ENCODE data around the gene EID3.

EID3 gene

DNA sequence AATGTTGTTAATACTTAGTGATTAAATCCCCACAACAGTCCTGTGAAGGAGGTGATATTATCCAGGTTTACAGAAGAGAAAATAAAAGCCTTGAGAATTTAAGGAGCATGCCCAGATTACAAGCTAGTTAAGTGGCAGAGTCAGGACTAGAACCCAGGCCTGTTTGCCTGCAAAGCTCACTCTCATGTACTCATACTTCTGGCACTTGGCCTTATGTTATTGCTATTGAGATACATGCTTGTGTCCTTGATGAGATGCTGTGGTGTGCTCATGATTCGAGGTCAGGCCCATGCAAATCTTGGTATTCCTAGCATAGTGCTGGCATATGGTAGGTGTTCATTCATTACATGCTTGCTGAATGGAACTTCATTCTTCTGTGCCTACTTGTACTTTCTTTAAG is 7.6 kb upstream of the EID3 start:
- 88% methylated on average over 1 of the region's 1 CpG for WGBS (ENCODE audit: insufficient coverage)
- no peak overlapping the region for H3K4me3 ChIP-seq (ENCODE audit: control insufficient read depth in 1 of 7, extremely low read depth in 1 of 7, insufficient read depth in 4 of 7, low read depth in 2 of 7, low read length in 6 of 7)
- POLR2A ChIA-PET = no interaction called here
- DNase-seq = no peak
- CTCF ChIA-PET = interaction anchor here (1.1 to 2.4 kb wide), 11 partner anchors 8 to 95 kb away, joined by 3 to 14 read pairs (median 6); partner anchors contain the start of genes EID3 and TXNRD1
- H3K36me3 ChIP-seq (ENCODE audit: control insufficient read depth in 4 of 4, insufficient read depth in 4 of 4, low read length in 3 of 4) = peaks cover 14 to 60% (median 25%) of the 10 kb centered on the region in 4 experiments
- H3K27ac ChIP-seq (ENCODE audit: insufficient read depth in 1 of 2, low read depth in 1 of 2, low read length in 2 of 2, poor library complexity in 1 of 2, severe bottlenecking in 2 of 2) = no peak overlapping the region
- H3K9me3 ChIP-seq (ENCODE audit: control extremely low read depth in 1 of 5, control insufficient read depth in 4 of 5, insufficient read depth in 2 of 5, low read depth in 1 of 5, low read length in 4 of 5) = no peaks in the 10 kb centered on the region
- peaks cover 0 to 4% (median 0%) of the 10 kb centered on the region in 4 experiments for H3K4me1 ChIP-seq (ENCODE audit: control extremely low read depth in 1 of 4, control insufficient read depth in 4 of 4, insufficient read depth in 4 of 4, low read length in 3 of 4)
- H3K27me3 ChIP-seq (replicated peaks in 2 of 5; ENCODE audit: control insufficient read depth in 4 of 5, insufficient read depth in 5 of 5, low read length in 4 of 5) = no peaks in the 10 kb centered on the region

DNA sequence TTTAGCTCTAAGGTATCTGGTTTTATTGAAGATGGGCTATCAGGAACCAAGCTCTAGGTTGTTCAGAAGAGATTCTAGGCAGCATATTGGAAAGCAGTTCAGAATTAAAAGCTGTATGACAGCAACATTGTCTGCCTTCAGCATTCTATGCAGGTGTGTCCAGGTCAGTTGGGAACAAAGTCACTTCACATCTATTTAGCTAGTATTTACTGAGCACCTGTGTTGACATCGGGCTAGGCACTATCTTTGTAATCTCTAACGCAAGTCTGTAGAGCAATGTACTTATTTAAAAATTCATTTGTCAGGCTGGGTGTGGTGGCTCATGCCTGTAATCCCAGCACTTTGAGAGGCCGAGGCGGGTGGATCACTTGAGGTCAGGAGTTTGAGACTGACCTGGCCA is 6.8 kb upstream of the EID3 start:
- CTCF ChIA-PET = interaction anchor here (1.1 to 2.4 kb wide), 3 partner anchors 9 to 80 kb away, joined by 3 to 14 read pairs (median 7); partner anchors contain the start of gene TXNRD1
- Histone ChIP-seq H3K4me3 (ENCODE audit: control insufficient read depth in 1 of 7, extremely low read depth in 1 of 7, insufficient read depth in 4 of 7, low read depth in 2 of 7, low read length in 6 of 7) (no peak overlapping the region), H3K9me3 (ENCODE audit: control extremely low read depth in 1 of 5, control insufficient read depth in 4 of 5, insufficient read depth in 2 of 5, low read depth in 1 of 5, low read length in 4 of 5) (no peaks in the 10 kb centered on the region), H3K27ac (ENCODE audit: insufficient read depth in 1 of 2, low read depth in 1 of 2, low read length in 2 of 2, poor library complexity in 1 of 2, severe bottlenecking in 2 of 2) (no peak overlapping the region), H3K36me3 (ENCODE audit: control insufficient read depth in 4 of 4, insufficient read depth in 4 of 4, low read length in 3 of 4) (peaks cover 11 to 58% (median 24%) of the 10 kb centered on the region in 4 experiments), H3K27me3 (replicated peaks in 2 of 5; ENCODE audit: control insufficient read depth in 4 of 5, insufficient read depth in 5 of 5, low read length in 4 of 5) (no peaks in the 10 kb centered on the region), H3K4me1 (ENCODE audit: control extremely low read depth in 1 of 4, control insufficient read depth in 4 of 4, insufficient read depth in 4 of 4, low read length in 3 of 4) (peaks cover 0 to 4% (median 0%) of the 10 kb centered on the region in 4 experiments)
- POLR2A ChIA-PET = no interaction called here
- DNase-seq = no peak
- 100% methylated on average over 4 of the region's 4 CpGs for WGBS (ENCODE audit: insufficient coverage)

DNA sequence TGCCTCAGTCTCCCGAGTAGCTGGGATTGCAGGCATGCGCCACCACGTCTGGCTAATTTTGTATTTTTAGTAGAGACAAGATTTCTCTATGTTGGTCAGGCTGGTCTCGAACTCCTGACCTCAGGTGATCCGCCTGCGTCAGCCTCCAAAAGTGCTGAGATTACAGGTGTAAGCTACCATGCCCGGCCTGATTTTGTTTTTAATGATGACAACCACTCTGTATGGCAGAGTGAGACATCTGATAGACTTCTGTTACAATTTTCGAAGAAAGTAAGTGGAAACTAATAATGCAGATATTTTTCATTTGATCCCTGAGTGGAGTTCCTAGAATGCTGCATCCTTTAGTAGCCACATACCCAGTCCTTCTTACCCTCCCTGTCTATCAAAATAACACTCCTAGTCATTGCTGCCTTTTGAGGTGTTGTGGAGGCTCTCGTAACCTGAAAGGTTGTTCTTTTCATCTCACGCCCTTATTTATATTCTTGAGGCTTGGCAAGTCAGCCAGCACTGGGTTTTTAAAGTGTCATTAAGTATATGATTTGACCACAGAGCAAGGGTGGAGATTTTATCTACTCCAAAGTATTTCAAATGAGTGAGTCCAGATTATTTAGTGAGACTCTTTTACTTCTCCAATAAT is 5.9 kb upstream of the EID3 start:
- H3K27me3 ChIP-seq (replicated peaks in 2 of 5; ENCODE audit: control insufficient read depth in 4 of 5, insufficient read depth in 5 of 5, low read length in 4 of 5) = no peaks in the 10 kb centered on the region
- DNase-seq = no peak
- H3K36me3 ChIP-seq (ENCODE audit: control insufficient read depth in 4 of 4, insufficient read depth in 4 of 4, low read length in 3 of 4) = peaks cover 10 to 50% (median 20%) of the 10 kb centered on the region in 4 experiments
- H3K4me1 ChIP-seq (ENCODE audit: control extremely low read depth in 1 of 4, control insufficient read depth in 4 of 4, insufficient read depth in 4 of 4, low read length in 3 of 4) = peaks cover 0 to 4% (median 0%) of the 10 kb centered on the region in 4 experiments
- 99% methylated on average over 7 of the region's 10 CpGs for WGBS (ENCODE audit: insufficient coverage)
- ChIA-PET POLR2A (no interaction called here), CTCF (interaction anchor here (1.1 kb wide), 1 partner anchor 89 kb away, joined by 4 read pairs; no protein-coding TSS in a partner anchor)
- H3K9me3 ChIP-seq (ENCODE audit: control extremely low read depth in 1 of 5, control insufficient read depth in 4 of 5, insufficient read depth in 2 of 5, low read depth in 1 of 5, low read length in 4 of 5) = no peaks in the 10 kb centered on the region
- H3K4me3 ChIP-seq (ENCODE audit: control insufficient read depth in 1 of 7, extremely low read depth in 1 of 7, insufficient read depth in 4 of 7, low read depth in 2 of 7, low read length in 6 of 7) = no peak overlapping the region
- H3K27ac ChIP-seq (ENCODE audit: insufficient read depth in 1 of 2, low read depth in 1 of 2, low read length in 2 of 2, poor library complexity in 1 of 2, severe bottlenecking in 2 of 2) = no peak overlapping the region

DNA sequence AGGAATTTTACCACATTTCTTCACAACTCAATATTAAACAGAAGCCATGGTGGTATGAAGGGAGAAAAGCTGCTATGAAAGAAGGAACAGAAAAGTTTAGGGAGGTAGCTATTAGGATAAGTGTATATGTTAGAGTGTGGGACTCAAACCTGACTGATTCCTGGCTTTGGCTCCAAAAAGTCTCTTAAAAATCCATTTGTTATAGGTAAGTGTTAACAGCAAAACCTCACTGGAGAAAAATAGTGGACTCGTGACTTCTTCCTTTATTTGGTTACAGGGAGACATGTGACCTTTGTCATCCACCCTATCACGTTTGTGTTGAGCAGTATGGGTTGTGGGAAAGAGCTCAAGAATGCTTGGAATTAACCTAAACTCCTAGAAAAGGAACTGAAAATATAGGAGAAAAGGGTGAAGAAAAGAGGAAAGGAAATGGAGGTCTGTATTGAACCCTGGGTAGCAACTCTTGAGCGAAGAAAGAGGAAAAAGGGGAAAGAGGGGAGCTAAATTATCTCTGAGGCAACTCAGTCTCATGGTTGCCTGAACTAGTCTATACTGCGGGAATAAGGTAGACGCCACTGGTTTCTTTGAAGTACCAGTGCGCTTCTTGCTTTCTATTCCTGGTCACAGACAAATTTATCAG is 3.6 kb upstream of the EID3 start:
- no peak for DNase-seq
- Histone ChIP-seq H3K27me3 (replicated peaks in 2 of 5; ENCODE audit: control insufficient read depth in 4 of 5, insufficient read depth in 5 of 5, low read length in 4 of 5) (no peaks in the 10 kb centered on the region), H3K9me3 (ENCODE audit: control extremely low read depth in 1 of 5, control insufficient read depth in 4 of 5, insufficient read depth in 2 of 5, low read depth in 1 of 5, low read length in 4 of 5) (no peaks in the 10 kb centered on the region), H3K4me3 (ENCODE audit: control insufficient read depth in 1 of 7, extremely low read depth in 1 of 7, insufficient read depth in 4 of 7, low read depth in 2 of 7, low read length in 6 of 7) (no peak overlapping the region), H3K27ac (ENCODE audit: insufficient read depth in 1 of 2, low read depth in 1 of 2, low read length in 2 of 2, poor library complexity in 1 of 2, severe bottlenecking in 2 of 2) (no peak overlapping the region), H3K4me1 (ENCODE audit: control extremely low read depth in 1 of 4, control insufficient read depth in 4 of 4, insufficient read depth in 4 of 4, low read length in 3 of 4) (peaks cover 5 to 17% (median 15%) of the 10 kb centered on the region in 4 experiments), H3K36me3 (ENCODE audit: control insufficient read depth in 4 of 4, insufficient read depth in 4 of 4, low read length in 3 of 4) (peaks cover 15 to 58% (median 17%) of the 10 kb centered on the region in 4 experiments)
- POLR2A ChIA-PET = interaction anchor here (1.2 kb wide), 1 partner anchor 12 kb away, joined by 3 read pairs; no protein-coding TSS in a partner anchor
- CTCF ChIA-PET = interaction anchor here (1.0 to 2.6 kb wide), 3 partner anchors 12 to 84 kb away, joined by 3 to 12 read pairs (median 3); no protein-coding TSS in a partner anchor
- WGBS (ENCODE audit: insufficient coverage) = 100% methylated on average over 2 of the region's 6 CpGs

DNA sequence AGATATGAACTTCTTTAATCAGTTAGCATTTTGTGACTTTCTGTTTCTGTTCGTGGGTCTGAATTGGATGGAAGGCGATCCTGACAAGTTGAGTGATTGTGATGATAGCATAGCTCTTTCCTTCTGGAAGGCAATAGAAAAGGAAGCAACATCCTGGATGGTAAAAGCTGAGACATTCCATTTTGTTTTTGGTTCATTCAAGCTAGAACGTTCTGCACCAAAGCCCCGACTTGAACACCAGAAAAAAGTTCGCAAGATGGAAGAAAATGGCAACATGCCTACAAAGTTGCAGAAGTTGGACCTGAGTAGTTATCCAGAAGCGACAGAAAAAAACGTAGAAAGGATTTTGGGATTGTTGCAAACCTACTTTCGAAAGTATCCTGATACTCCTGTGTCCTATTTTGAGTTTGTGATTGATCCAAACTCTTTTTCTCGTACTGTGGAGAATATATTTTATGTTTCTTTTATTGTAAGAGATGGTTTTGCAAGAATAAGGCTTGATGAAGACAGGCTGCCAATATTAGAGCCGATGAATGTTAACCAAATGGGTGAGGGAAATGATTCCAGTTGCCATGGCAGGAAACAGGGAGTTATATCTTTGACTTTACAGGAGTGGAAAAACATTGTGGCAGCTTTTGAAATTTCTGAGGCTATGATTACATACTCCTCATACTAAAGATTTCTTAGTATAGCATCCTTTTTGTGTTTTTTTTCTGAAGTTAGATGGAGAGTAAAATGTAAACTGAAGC is 896 bp downstream of the EID3 start:
- CTCF ChIA-PET = interaction anchor here (0.9 to 3.1 kb wide), 7 partner anchors 8 to 99 kb away, joined by 3 to 16 read pairs (median 3); no protein-coding TSS in a partner anchor
- Histone ChIP-seq H3K9me3 (ENCODE audit: control extremely low read depth in 1 of 5, control insufficient read depth in 4 of 5, insufficient read depth in 2 of 5, low read depth in 1 of 5, low read length in 4 of 5) (no peaks in the 10 kb centered on the region), H3K36me3 (ENCODE audit: control insufficient read depth in 4 of 4, insufficient read depth in 4 of 4, low read length in 3 of 4) (peaks cover 0 to 48% (median 8%) of the 10 kb centered on the region in 4 experiments), H3K27ac (ENCODE audit: insufficient read depth in 1 of 2, low read depth in 1 of 2, low read length in 2 of 2, poor library complexity in 1 of 2, severe bottlenecking in 2 of 2) (no peak overlapping the region), H3K4me3 (ENCODE audit: control insufficient read depth in 1 of 7, extremely low read depth in 1 of 7, insufficient read depth in 4 of 7, low read depth in 2 of 7, low read length in 6 of 7) (peak overlapping the region in 5 of 7 experiments; percentile 54 to 77 (median 68)), H3K4me1 (ENCODE audit: control extremely low read depth in 1 of 4, control insufficient read depth in 4 of 4, insufficient read depth in 4 of 4, low read length in 3 of 4) (peaks cover 5 to 17% (median 15%) of the 10 kb centered on the region in 4 experiments), H3K27me3 (replicated peaks in 2 of 5; ENCODE audit: control insufficient read depth in 4 of 5, insufficient read depth in 5 of 5, low read length in 4 of 5) (no peaks in the 10 kb centered on the region)
- no peak for DNase-seq
- POLR2A ChIA-PET = interaction anchor here (0.6 to 2.1 kb wide), 2 partner anchors 17 to 1083 kb away, joined by 3 to 10 read pairs; no protein-coding TSS in a partner anchor
- WGBS (ENCODE audit: insufficient coverage) = 92% methylated on average over 9 of the region's 10 CpGs

DNA sequence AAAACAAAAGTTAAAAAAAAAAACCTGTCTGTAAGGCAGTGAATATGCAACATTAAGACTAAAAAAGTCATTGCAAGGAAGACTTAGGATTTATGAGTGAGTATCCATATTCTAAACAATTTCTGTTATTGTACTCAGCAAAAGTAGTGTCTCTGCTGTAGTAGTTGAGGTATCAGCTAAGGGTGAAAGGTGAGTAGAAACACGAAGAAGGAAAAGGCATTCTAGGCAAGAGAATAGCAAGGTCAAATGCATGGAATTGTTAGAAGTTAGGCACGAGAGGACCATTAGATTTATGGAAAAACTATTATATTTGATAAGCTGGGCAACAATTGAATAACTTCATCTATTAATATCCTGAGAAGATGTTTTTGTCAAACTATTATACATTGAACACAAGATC is 1.8 kb downstream of the EID3 start:
- CTCF ChIA-PET = interaction anchor here (3.1 kb wide), 1 partner anchor 18 kb away, joined by 16 read pairs; no protein-coding TSS in a partner anchor
- Histone ChIP-seq H3K27ac (ENCODE audit: insufficient read depth in 1 of 2, low read depth in 1 of 2, low read length in 2 of 2, poor library complexity in 1 of 2, severe bottlenecking in 2 of 2) (no peak overlapping the region), H3K9me3 (ENCODE audit: control extremely low read depth in 1 of 5, control insufficient read depth in 4 of 5, insufficient read depth in 2 of 5, low read depth in 1 of 5, low read length in 4 of 5) (no peaks in the 10 kb centered on the region), H3K4me3 (ENCODE audit: control insufficient read depth in 1 of 7, extremely low read depth in 1 of 7, insufficient read depth in 4 of 7, low read depth in 2 of 7, low read length in 6 of 7) (no peak overlapping the region), H3K36me3 (ENCODE audit: control insufficient read depth in 4 of 4, insufficient read depth in 4 of 4, low read length in 3 of 4) (peaks cover 4 to 47% (median 9%) of the 10 kb centered on the region in 4 experiments), H3K27me3 (replicated peaks in 2 of 5; ENCODE audit: control insufficient read depth in 4 of 5, insufficient read depth in 5 of 5, low read length in 4 of 5) (no peaks in the 10 kb centered on the region), H3K4me1 (ENCODE audit: control extremely low read depth in 1 of 4, control insufficient read depth in 4 of 4, insufficient read depth in 4 of 4, low read length in 3 of 4) (peaks cover 5 to 17% (median 15%) of the 10 kb centered on the region in 4 experiments)
- no peak for DNase-seq
- POLR2A ChIA-PET = no interaction called here
- WGBS (ENCODE audit: insufficient coverage) = 83% methylated on average over 1 of the region's 2 CpGs
